MCF 10A (cell line): ENCODE results near the gene CLSTN2. TPM values are rescaled to one million over a fixed set of nuclear protein-coding genes. Genes with fewer than 3 reads are reported as not detected.

Experiments used
- BruUV-seq: library from RNA; stranded (reverse); fragments of 400-500 nt; replicated peaks from 2 replicates; lab custom pipeline; 2021; lab: Mats Ljungman, UMichigan
- CTCF ChIA-PET: fragments of 300-600 bp; sonication (Branson Sonifier 250); formaldehyde crosslinking; extraction: SDS; loops from one replicate; lab custom pipeline; 2021; ENCODE audit warnings: antibody characterized with exemption, inconsistent platforms; lab: Yijun Ruan, JAX
- POLR2A ChIA-PET: fragments of 300-600, 350-650 bp; sonication (Branson Sonifier 250); formaldehyde crosslinking; extraction: SDS; loops from one replicate; lab custom pipeline; 2020; ENCODE audit warnings: antibody characterized with exemption, inconsistent platforms; lab: Yijun Ruan, JAX
- DNase-seq: peaks from one replicate; pipeline ENCODE4 v3.0.0-alpha.2; 2018; ENCODE audit not compliant: unreplicated experiment
- H3K27ac Mint-ChIP-seq: one replicate; pipeline ENCODE4 v1.8.0; 2022; ENCODE audit warnings: mild to moderate bottlenecking, low read depth, mixed read lengths; ENCODE audit not compliant: unreplicated experiment
- H3K27me3 Mint-ChIP-seq: one replicate; pipeline ENCODE4 v1.8.0; 2022; ENCODE audit warnings: mixed read lengths; ENCODE audit not compliant: insufficient read depth, unreplicated experiment
- H3K36me3 Mint-ChIP-seq: one replicate; pipeline ENCODE4 v1.8.0; 2022; ENCODE audit warnings: mild to moderate bottlenecking, moderate library complexity, mixed read lengths; ENCODE audit not compliant: insufficient read depth, unreplicated experiment
- H3K4me1 Mint-ChIP-seq: one replicate; pipeline ENCODE4 v1.8.0; 2022; ENCODE audit warnings: mixed read lengths; ENCODE audit not compliant: insufficient read depth, unreplicated experiment
- H3K4me3 Mint-ChIP-seq: one replicate; pipeline ENCODE4 v1.8.0; 2022; ENCODE audit warnings: mild to moderate bottlenecking, moderate library complexity, mixed read lengths; ENCODE audit not compliant: unreplicated experiment
- H3K9me3 Mint-ChIP-seq: one replicate; pipeline ENCODE4 v1.8.0; 2022; ENCODE audit warnings: mixed read lengths; ENCODE audit not compliant: unreplicated experiment
- CTCF ChIP-seq: fragments of 200-600 bp; IDR thresholded peaks from one replicate; pipeline ENCODE4 v1.8.0; 2022; ENCODE audit warnings: antibody characterized with exemption, mild to moderate bottlenecking; ENCODE audit not compliant: unreplicated experiment
- intact Hi-C: fragments of 100-400 bp; cut with micrococcal nuclease; formaldehyde crosslinking; loops from 2 replicates; pipeline ENCODE4 v1.14.1; 2022
- total RNA-seq: library from RNA; stranded (reverse); gene quantifications from 2 replicates; pipeline ENCODE4 v1.2.3, GENCODE V29; 2022

Gene CLSTN2
- total RNA-seq, 1 experiment from 2014 or later = not detected

- CTCF ChIA-PET = interaction anchor here (1.2 kb wide), 2 partner anchors 16 to 910 kb away, joined by 4 to 6 read pairs; no protein-coding TSS in a partner anchor
- H3K4me1 Mint-ChIP-seq = no peaks in the 10 kb centered on the region
- H3K27me3 Mint-ChIP-seq = no peaks in the 10 kb centered on the region
- no peak for TF ChIP-seq CTCF
- no TSS peak for BruUV-seq
- peaks cover 3% of the 10 kb centered on the region for H3K9me3 Mint-ChIP-seq
- H3K27ac Mint-ChIP-seq = no peak overlapping the region
- POLR2A ChIA-PET = no interaction called here
- H3K36me3 Mint-ChIP-seq = no peaks in the 10 kb centered on the region
- no peak for DNase-seq
- H3K4me3 Mint-ChIP-seq = no peak overlapping the region
- intact Hi-C loops = no loop called here
These were observed 19.3 kb downstream of the CLSTN2 start for GRCh38 chr3:139954146-139954860.

DNA sequence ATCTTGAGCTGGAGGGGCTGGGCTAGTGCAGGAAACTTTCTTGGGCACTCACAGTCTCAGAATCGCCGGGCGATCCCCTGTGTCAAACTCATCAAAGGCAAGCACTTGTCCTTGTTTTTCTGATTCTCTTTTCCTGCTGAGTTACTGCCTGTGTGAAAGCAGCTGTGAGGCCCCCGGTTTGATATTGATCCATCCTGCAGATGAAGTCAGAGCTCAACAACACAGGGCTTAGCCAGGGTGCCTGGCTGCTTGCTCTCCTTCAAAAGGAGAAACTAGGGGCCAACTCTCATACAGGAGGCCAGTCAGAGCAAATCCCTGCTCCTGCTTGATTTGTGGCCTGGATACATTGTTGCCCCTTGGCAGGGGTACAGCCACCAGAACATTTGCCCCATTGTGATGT, 22.9 kb downstream of the CLSTN2 start:
- no peak for DNase-seq
- TF ChIP-seq CTCF = no peak
- no TSS peak for BruUV-seq
- Mint-ChIP-seq H3K4me3 (no peak overlapping the region), H3K9me3 (no peaks in the 10 kb centered on the region), H3K27me3 (no peaks in the 10 kb centered on the region), H3K27ac (no peak overlapping the region), H3K4me1 (no peaks in the 10 kb centered on the region), H3K36me3 (no peaks in the 10 kb centered on the region)
- ChIA-PET POLR2A (interaction anchor here (0.5 kb wide), 1 partner anchor 590 kb away, joined by 3 read pairs; no protein-coding TSS in a partner anchor), CTCF (interaction anchor here (0.6 to 1.2 kb wide), 2 partner anchors 16 to 249 kb away, joined by 3 read pairs; no protein-coding TSS in a partner anchor)
- intact Hi-C loops = no loop called here

GRCh38 chr3:139969386-139969785, 34.4 kb downstream of the CLSTN2 start:
- DNase-seq = no peak
- no TSS peak for BruUV-seq
- intact Hi-C loops = no loop called here
- Mint-ChIP-seq H3K4me3 (no peak overlapping the region), H3K27ac (no peak overlapping the region), H3K4me1 (no peaks in the 10 kb centered on the region), H3K9me3 (peaks cover 17% of the 10 kb centered on the region), H3K27me3 (peaks cover 4% of the 10 kb centered on the region), H3K36me3 (no peaks in the 10 kb centered on the region)
- ChIA-PET CTCF (interaction anchor here (1.0 kb wide), 1 partner anchor 34 kb away, joined by 4 read pairs; no protein-coding TSS in a partner anchor), POLR2A (no interaction called here)
- TF ChIP-seq CTCF = no peak

- Mint-ChIP-seq H3K4me3 (no peak overlapping the region), H3K9me3 (peaks cover 16% of the 10 kb centered on the region), H3K27me3 (no peaks in the 10 kb centered on the region), H3K27ac (no peak overlapping the region), H3K4me1 (no peaks in the 10 kb centered on the region), H3K36me3 (no peaks in the 10 kb centered on the region)
- BruUV-seq = no TSS peak
- ChIA-PET CTCF (interaction anchor here (0.7 kb wide), 1 partner anchor 530 kb away, joined by 3 read pairs; no protein-coding TSS in a partner anchor), POLR2A (no interaction called here)
- no peak for DNase-seq
- no peak for TF ChIP-seq CTCF
- intact Hi-C loops = no loop called here
These were observed 35.5 kb downstream of the CLSTN2 start for GRCh38 chr3:139970526-139970925.
